K562 (cell line): ENCODE data around the gene ACSF3. TPM values are rescaled to one million over a fixed set of nuclear protein-coding genes. Genes with fewer than 3 reads are reported as not detected.

Source experiments
- CHD2 ChIP-seq: IDR thresholded peaks from 2 replicates; pipeline ENCODE4 v1.6.1; 2011; ENCODE audit warnings: low read depth, low read length
- EGR1 ChIP-seq: fragments of 450-650 bp; conservative IDR thresholded peaks from 2 replicates; pipeline ENCODE4 v1.6.1; 2017; ENCODE audit warnings: mild to moderate bottlenecking
- ERF ChIP-seq: fragments of 450-650 bp; formaldehyde crosslinking; IDR thresholded peaks from 2 replicates; pipeline ENCODE4 v1.4.0; 2020; ENCODE audit warnings: mild to moderate bottlenecking, mixed read lengths
- KHSRP ChIP-seq: fragments of 450-650 bp; IDR thresholded peaks from 2 replicates; pipeline ENCODE4 v1.6.1; 2017
- KLF10 ChIP-seq: fragments of 250-450 bp; sonication (Bioruptor Pico); IDR thresholded peaks from 2 replicates; pipeline ENCODE4 v1.6.1; 2021; ENCODE audit warnings: matching md5 sums
- L3MBTL2 ChIP-seq: fragments of 450-650 bp; IDR thresholded peaks from 2 replicates; pipeline ENCODE4 v1.6.1; 2016; ENCODE audit warnings: mild to moderate bottlenecking, moderate library complexity
- MEF2A ChIP-seq: IDR thresholded peaks from 2 replicates; pipeline ENCODE4 v1.6.1; 2011; ENCODE audit warnings: low read depth, mild to moderate bottlenecking, low read length, moderate library complexity; ENCODE audit not compliant: control insufficient read depth
- NUFIP1 ChIP-seq: fragments of 450-650 bp; IDR thresholded peaks from 2 replicates; pipeline ENCODE4 v1.6.1; 2018; ENCODE audit not compliant: partially characterized antibody
- RBM25 ChIP-seq: fragments of 200-400 bp; formaldehyde crosslinking; IDR thresholded peaks from 2 replicates; pipeline ENCODE4 v1.6.1; 2018; ENCODE audit warnings: low read length, low read depth, moderate library complexity; ENCODE audit not compliant: severe bottlenecking
- TAL1 ChIP-seq: fragments of 450-650 bp; IDR thresholded peaks from 2 replicates; pipeline ENCODE4 v1.6.1; 2016; ENCODE audit warnings: mild to moderate bottlenecking
- TBL1XR1 ChIP-seq, 2 experiments: IDR thresholded peaks; 2 replicates each; pipeline ENCODE4 v1.6.1; 2012; ENCODE audit warnings: improper control_type of control experiment in 2 of 2, low read length in 2 of 2, mild to moderate bottlenecking in 1 of 2
- TCFL5 ChIP-seq: fragments of 250-450 bp; sonication (Bioruptor Pico); conservative IDR thresholded peaks from 2 replicates; pipeline ENCODE4 v1.6.1; 2021; ENCODE audit warnings: mild to moderate bottlenecking, moderate library complexity, matching md5 sums
- WHSC1 ChIP-seq: IDR thresholded peaks from one replicate; pipeline ENCODE4 v1.6.1; 2012; ENCODE audit warnings: low read length, control low read depth, inconsistent platforms
- ZEB2 ChIP-seq: fragments of 450-650 bp; IDR thresholded peaks from 2 replicates; pipeline ENCODE4 v1.6.1; 2016
- ZKSCAN3 ChIP-seq: fragments of 250-450 bp; sonication (Bioruptor Pico); IDR thresholded peaks from 2 replicates; pipeline ENCODE4 v1.4.0; 2020
- ZNF561 ChIP-seq: fragments of 450-650 bp; formaldehyde crosslinking; conservative IDR thresholded peaks from 2 replicates; pipeline ENCODE4 v1.4.0; 2020; ENCODE audit warnings: mild to moderate bottlenecking, moderate library complexity
- ZNF589 ChIP-seq: fragments of 200-800 bp; sonication (Bioruptor generic); IDR thresholded peaks from 2 replicates; pipeline ENCODE4 v1.6.1; 2016; ENCODE audit warnings: low read depth, missing genetic modification characterization, missing compliant biosample characterization
- ZNF644 ChIP-seq: fragments of 200-800 bp; sonication (Bioruptor generic); IDR thresholded peaks from 2 replicates; pipeline ENCODE4 v1.6.1; 2016; ENCODE audit warnings: low read depth, missing genetic modification characterization, missing compliant biosample characterization
- ZNF696 ChIP-seq: fragments of 250-450 bp; sonication (Bioruptor Pico); conservative IDR thresholded peaks from 2 replicates; pipeline ENCODE4 v1.4.0; 2020; ENCODE audit warnings: mild to moderate bottlenecking, moderate library complexity
- ZNF766 ChIP-seq: fragments of 200-800 bp; sonication (Bioruptor generic); conservative IDR thresholded peaks from 2 replicates; pipeline ENCODE4 v1.6.1; 2016; ENCODE audit warnings: missing genetic modification characterization, missing compliant biosample characterization
- ZNF778 ChIP-seq: fragments of 450-650 bp; formaldehyde crosslinking; IDR thresholded peaks from 2 replicates; pipeline ENCODE4 v1.4.0; 2020; ENCODE audit warnings: mild to moderate bottlenecking, moderate library complexity
- polyA plus RNA-seq, 8 experiments: library from polyadenylated mRNA; depleted of rRNA in 4 of 8; stranded (reverse) in 5 of 8; unstranded in 3 of 8; fragments of >200 nt; fragmentation: Nextera tagmentation in 2 of 8; fragmentation: Illumina TruSeq in 1 of 8; extraction: Ambion mirVana in 2 of 8; extraction: Trizol in 1 of 8; gene quantifications; 2 replicates each; pipeline versions ENCODE4 v1.2.1 to v1.2.3, GENCODE V29; 2011 to 2014; ENCODE audit warnings: inconsistent platforms in 1 of 8, missing spikeins in 1 of 8
- total RNA-seq, 7 experiments: library from RNA; depleted of rRNA in 6 of 7; stranded (reverse); fragments of >200 nt in 6 of 7; fragmentation: Illumina TruSeq in 2 of 7; extraction: Trizol in 2 of 7; gene quantifications; 2 replicates each; pipeline versions ENCODE4 v1.2.1 to v1.2.3, GENCODE V29; 2011 to 2021; ENCODE audit warnings: low replicate concordance in 1 of 7
- TF ChIP-seq, protein P1 (sequence below): sonication (generic); formaldehyde crosslinking; IDR thresholded peaks from 2 replicates; pipeline ENCODE4 v1.8.1; 2023; ENCODE audit warnings: mild to moderate bottlenecking, missing genetic modification reagents
- TF ChIP-seq, protein P2 (sequence below): fragments of 250-450 bp; sonication (Bioruptor Pico); IDR thresholded peaks from 2 replicates; pipeline ENCODE4 v1.8.0; 2021; ENCODE audit warnings: mild to moderate bottlenecking, moderate library complexity
- TF ChIP-seq, protein P3 (sequence below), 3 experiments: fragments of 200-800 bp in 1 of 3; fragments of 250-450 bp in 1 of 3; fragments of 450-650 bp in 1 of 3; sonication (Bioruptor Pico) in 1 of 3; sonication (Bioruptor generic) in 1 of 3; formaldehyde crosslinking in 1 of 3; IDR thresholded peaks; 2 replicates each; pipeline versions ENCODE4 v1.6.1 to v1.8.0; 2016 to 2022; ENCODE audit warnings: mild to moderate bottlenecking in 2 of 3, missing genetic modification characterization in 2 of 3, missing compliant biosample characterization in 1 of 3, moderate library complexity in 1 of 3

ACSF3 gene
- total and polyA plus RNA-seq, 9 of the 15 experiments (the other 6 are each of a cell fraction or from before 2014, with no cell fraction given), result 0.77 to 32.8 (median 14.7) TPM

DNA sequence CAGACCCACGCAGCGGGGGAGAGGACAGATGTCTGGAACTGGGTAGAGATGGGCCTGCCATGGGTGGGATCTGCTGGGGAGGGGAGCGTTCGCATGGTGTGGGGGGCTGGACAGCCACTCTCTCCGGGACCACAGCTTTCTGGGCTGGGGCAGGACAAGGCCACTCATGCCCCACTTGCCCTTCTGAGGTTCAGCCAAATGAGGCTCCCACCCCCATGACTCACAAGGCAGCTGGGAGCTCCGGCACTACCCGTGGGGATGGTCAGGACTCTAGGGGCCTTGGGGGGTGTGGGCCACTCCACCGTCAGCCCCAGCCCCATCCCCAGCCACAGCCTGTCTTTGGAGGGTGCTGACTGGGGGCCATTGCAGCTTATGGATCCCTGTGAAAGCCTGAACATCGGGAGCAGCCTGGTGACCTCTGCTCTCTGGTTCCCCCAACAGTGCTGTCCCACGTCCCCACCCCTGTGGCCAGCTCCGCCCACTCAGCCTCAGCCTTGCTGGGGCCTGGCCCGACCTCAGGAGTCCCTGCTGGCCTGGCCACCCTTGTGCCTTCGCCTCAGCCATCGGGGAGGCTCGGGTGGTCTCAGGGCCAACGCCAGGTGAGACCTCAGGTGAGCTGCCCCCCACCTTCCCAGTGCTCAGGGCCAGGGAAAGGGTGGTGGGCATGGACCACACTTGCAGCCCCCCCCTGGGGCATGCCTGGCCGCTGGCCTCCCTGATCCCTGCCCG, 73.2 kb downstream of the ACSF3 start (continued):
- no peak for TF ChIP-seq WHSC1
- no peak for TF ChIP-seq ZKSCAN3 (CRISPR knock-in tag)
- TF ChIP-seq, protein P1, sequence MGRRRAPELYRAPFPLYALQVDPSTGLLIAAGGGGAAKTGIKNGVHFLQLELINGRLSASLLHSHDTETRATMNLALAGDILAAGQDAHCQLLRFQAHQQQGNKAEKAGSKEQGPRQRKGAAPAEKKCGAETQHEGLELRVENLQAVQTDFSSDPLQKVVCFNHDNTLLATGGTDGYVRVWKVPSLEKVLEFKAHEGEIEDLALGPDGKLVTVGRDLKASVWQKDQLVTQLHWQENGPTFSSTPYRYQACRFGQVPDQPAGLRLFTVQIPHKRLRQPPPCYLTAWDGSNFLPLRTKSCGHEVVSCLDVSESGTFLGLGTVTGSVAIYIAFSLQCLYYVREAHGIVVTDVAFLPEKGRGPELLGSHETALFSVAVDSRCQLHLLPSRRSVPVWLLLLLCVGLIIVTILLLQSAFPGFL (CRISPR knock-in tag), result no peak
- 0 out of 2 replicates have a peak, but pooled peaks have one; percentile 46 for TF ChIP-seq ZEB2
- TF ChIP-seq, protein P2, sequence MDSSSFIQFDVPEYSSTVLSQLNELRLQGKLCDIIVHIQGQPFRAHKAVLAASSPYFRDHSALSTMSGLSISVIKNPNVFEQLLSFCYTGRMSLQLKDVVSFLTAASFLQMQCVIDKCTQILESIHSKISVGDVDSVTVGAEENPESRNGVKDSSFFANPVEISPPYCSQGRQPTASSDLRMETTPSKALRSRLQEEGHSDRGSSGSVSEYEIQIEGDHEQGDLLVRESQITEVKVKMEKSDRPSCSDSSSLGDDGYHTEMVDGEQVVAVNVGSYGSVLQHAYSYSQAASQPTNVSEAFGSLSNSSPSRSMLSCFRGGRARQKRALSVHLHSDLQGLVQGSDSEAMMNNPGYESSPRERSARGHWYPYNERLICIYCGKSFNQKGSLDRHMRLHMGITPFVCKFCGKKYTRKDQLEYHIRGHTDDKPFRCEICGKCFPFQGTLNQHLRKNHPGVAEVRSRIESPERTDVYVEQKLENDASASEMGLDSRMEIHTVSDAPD (CRISPR knock-in tag), result no peak
- peak; percentile 45; the same call in 1 of the 2 replicates for TF ChIP-seq KLF10 (CRISPR knock-in tag)
- TF ChIP-seq KHSRP, result no peak
- 0 out of 2 replicates have a peak, but pooled peaks have one; percentile 13 for TF ChIP-seq ZNF589 (CRISPR knock-in tag)
- no peak for TF ChIP-seq ZNF561 (CRISPR knock-in tag)
- TF ChIP-seq ERF (CRISPR knock-in tag), result no peak
- TF ChIP-seq NUFIP1, result no peak
- TF ChIP-seq TBL1XR1 (IDR thresholded peaks at IDR 0.05; ENCODE audit: low read length in 2 of 2), result no peak
- TF ChIP-seq, protein P3, sequence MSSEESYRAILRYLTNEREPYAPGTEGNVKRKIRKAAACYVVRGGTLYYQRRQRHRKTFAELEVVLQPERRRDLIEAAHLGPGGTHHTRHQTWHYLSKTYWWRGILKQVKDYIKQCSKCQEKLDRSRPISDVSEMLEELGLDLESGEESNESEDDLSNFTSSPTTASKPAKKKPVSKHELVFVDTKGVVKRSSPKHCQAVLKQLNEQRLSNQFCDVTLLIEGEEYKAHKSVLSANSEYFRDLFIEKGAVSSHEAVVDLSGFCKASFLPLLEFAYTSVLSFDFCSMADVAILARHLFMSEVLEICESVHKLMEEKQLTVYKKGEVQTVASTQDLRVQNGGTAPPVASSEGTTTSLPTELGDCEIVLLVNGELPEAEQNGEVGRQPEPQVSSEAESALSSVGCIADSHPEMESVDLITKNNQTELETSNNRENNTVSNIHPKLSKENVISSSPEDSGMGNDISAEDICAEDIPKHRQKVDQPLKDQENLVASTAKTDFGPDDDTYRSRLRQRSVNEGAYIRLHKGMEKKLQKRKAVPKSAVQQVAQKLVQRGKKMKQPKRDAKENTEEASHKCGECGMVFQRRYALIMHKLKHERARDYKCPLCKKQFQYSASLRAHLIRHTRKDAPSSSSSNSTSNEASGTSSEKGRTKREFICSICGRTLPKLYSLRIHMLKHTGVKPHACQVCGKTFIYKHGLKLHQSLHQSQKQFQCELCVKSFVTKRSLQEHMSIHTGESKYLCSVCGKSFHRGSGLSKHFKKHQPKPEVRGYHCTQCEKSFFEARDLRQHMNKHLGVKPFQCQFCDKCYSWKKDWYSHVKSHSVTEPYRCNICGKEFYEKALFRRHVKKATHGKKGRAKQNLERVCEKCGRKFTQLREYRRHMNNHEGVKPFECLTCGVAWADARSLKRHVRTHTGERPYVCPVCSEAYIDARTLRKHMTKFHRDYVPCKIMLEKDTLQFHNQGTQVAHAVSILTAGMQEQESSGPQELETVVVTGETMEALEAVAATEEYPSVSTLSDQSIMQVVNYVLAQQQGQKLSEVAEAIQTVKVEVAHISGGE (CRISPR knock-in tag; IDR thresholded peaks at IDR 0.05), result 0 out of 6 replicates have a peak, but pooled peaks of 1 of the 3 experiments have one; percentile 21
- no peak for TF ChIP-seq ZNF644
- no peak for TF ChIP-seq RBM25
- TF ChIP-seq L3MBTL2, result no peak
- TF ChIP-seq TCFL5 (CRISPR knock-in tag), result no peak
- TF ChIP-seq ZNF696, result no peak
- TF ChIP-seq CHD2, result no peak
- TF ChIP-seq ZNF766 (CRISPR knock-in tag), result no peak
- TF ChIP-seq ZNF778 (CRISPR knock-in tag), result no peak
- no peak for TF ChIP-seq MEF2A
- TF ChIP-seq TAL1, result no peak
- TF ChIP-seq EGR1, result peak; percentile 22; the same call in 1 of the 2 replicates
